GM12878 (cell line): Measurements from ENCODE around the gene TRUB1. TPM values are rescaled to one million over a fixed set of nuclear protein-coding genes. Genes with fewer than 3 reads are reported as not detected.

ENCODE experiments used
- ATAC-seq: fragments of 200-7000 bp; cut with Tn5 transposase; 3 replicates; pipeline ENCODE4 v1.9.1; 2020; ENCODE audit warnings: mild to moderate bottlenecking, moderate library complexity
- BruUV-seq: library from RNA; stranded (reverse); fragments of 400-500 nt; replicated peaks from 2 replicates; lab custom pipeline; 2021; lab: Mats Ljungman, UMichigan
- CTCF ChIA-PET: fragments of 300-600 bp; sonication (Branson Sonifier 250); formaldehyde crosslinking; extraction: SDS; loops from one replicate; lab custom pipeline; 2021; ENCODE audit warnings: inconsistent platforms; lab: Yijun Ruan, JAX
- POLR2A ChIA-PET: fragments of 350-600 bp; formaldehyde crosslinking; extraction: SDS; loops from one replicate; lab custom pipeline; 2021; ENCODE audit warnings: inconsistent platforms; lab: Charles Lee
- RAD21 ChIA-PET: fragments of 300-600 bp; sonication (Branson Sonifier 250); formaldehyde crosslinking; loops from one replicate; lab custom pipeline; 2023; ENCODE audit warnings: antibody characterized with exemption; ENCODE audit not compliant: unreplicated experiment; lab: Charles Lee
- SMC1A ChIA-PET: fragments of 300-600 bp; sonication (Branson Sonifier 250); formaldehyde crosslinking; loops from one replicate; lab custom pipeline; 2023; ENCODE audit not compliant: unreplicated experiment, uncharacterized antibody; lab: Charles Lee
- DNase-seq: peaks from one replicate; pipeline ENCODE4 v3.0.0-alpha.2; 2011; ENCODE audit warnings: low read depth, low spot score
- FAIRE-seq: peaks from 3 replicates; lab custom pipeline; 2011; peaks lifted over from hg19 to GRCh38; lab: Jason Lieb, UNC
- H2AFZ ChIP-seq: 2 replicates; pipeline ENCODE4 v1.6.0; 2011; ENCODE audit warnings: low read depth, low read length, control low read depth; ENCODE audit not compliant: control insufficient read depth
- H3K27ac ChIP-seq: 2 replicates; pipeline ENCODE4 v1.5.1; 2011; ENCODE audit warnings: control low read depth; ENCODE audit not compliant: control insufficient read depth, insufficient read depth
- H3K27me3 ChIP-seq, 2 experiments: replicated peaks in 1 of 2; 2 replicates each; pipeline versions ENCODE4 v1.6.0 to v1.6.1; 2011; ENCODE audit warnings: low read length in 1 of 2; ENCODE audit not compliant: control insufficient read depth in 2 of 2, insufficient read depth in 2 of 2
- H3K36me3 ChIP-seq, 2 experiments: 2 replicates each; pipeline ENCODE4 v1.5.1; 2011; ENCODE audit warnings: low read length in 1 of 2; ENCODE audit not compliant: control insufficient read depth in 2 of 2, insufficient read depth in 2 of 2
- H3K4me1 ChIP-seq: 2 replicates; pipeline ENCODE4 v1.6.1; 2011; ENCODE audit warnings: mild to moderate bottlenecking, low read length, moderate library complexity, mixed read lengths; ENCODE audit not compliant: control insufficient read depth, insufficient read depth
- H3K4me2 ChIP-seq: 2 replicates; pipeline ENCODE4 v1.6.0; 2011; ENCODE audit warnings: control low read depth; ENCODE audit not compliant: control insufficient read depth, insufficient read depth
- H3K4me3 ChIP-seq: fragments of 200-600 bp; sonication (generic); 2 replicates; pipeline ENCODE4 v1.5.1; 2016
- H3K79me2 ChIP-seq: 2 replicates; pipeline ENCODE4 v1.6.0; 2011; ENCODE audit warnings: low read length; ENCODE audit not compliant: control insufficient read depth, insufficient read depth
- H3K9ac ChIP-seq: 2 replicates; pipeline ENCODE4 v1.8.0; 2011; ENCODE audit warnings: low read length, control low read depth, mixed read lengths; ENCODE audit not compliant: control insufficient read depth, insufficient read depth
- H3K9me3 ChIP-seq: replicated peaks from 3 replicates; pipeline ENCODE4 v1.5.1; 2011; ENCODE audit warnings: mild to moderate bottlenecking, low read length; ENCODE audit not compliant: control insufficient read depth, insufficient read depth
- H4K20me1 ChIP-seq: 2 replicates; pipeline ENCODE4 v1.6.0; 2011; ENCODE audit not compliant: control insufficient read depth, insufficient read depth
- ASH2L ChIP-seq: fragments of 300-600, 200-600 bp; sonication (generic); IDR thresholded peaks from 2 replicates; pipeline ENCODE4 v1.6.1; 2017; ENCODE audit warnings: low read depth, mild to moderate bottlenecking, borderline replicate concordance
- BHLHE40 ChIP-seq, 2 experiments: fragments of 450-650 bp in 1 of 2; IDR thresholded peaks; 2 replicates each; pipeline ENCODE4 v1.6.1; 2011 to 2017; ENCODE audit warnings: low read depth in 2 of 2, borderline replicate concordance in 1 of 2, improper control_type of control experiment in 1 of 2, low read length in 1 of 2, mild to moderate bottlenecking in 1 of 2
- CHD1 ChIP-seq: IDR thresholded peaks from 2 replicates; pipeline ENCODE4 v1.6.1; 2012; ENCODE audit warnings: low read depth, low read length, improper control_type of control experiment
- EED ChIP-seq: sonication (generic); IDR thresholded peaks from 2 replicates; pipeline ENCODE4 v1.6.1; 2016; ENCODE audit warnings: antibody characterized with exemption, low read depth
- EZH2 ChIP-seq: IDR thresholded peaks from 2 replicates; pipeline ENCODE4 v1.6.1; 2012; ENCODE audit warnings: low read depth, mild to moderate bottlenecking, control low read depth, inconsistent platforms, low read length, borderline replicate concordance; ENCODE audit not compliant: control insufficient read depth
- GATAD2B ChIP-seq: fragments of 450-650 bp; conservative IDR thresholded peaks from 2 replicates; pipeline ENCODE4 v1.6.1; 2017; ENCODE audit warnings: low read depth, mild to moderate bottlenecking, moderate library complexity
- HDGF ChIP-seq: fragments of 450-650 bp; IDR thresholded peaks from 2 replicates; pipeline ENCODE4 v1.6.1; 2016; ENCODE audit warnings: antibody characterized with exemption
- MEF2B ChIP-seq: fragments of 450-650 bp; IDR thresholded peaks from 2 replicates; pipeline ENCODE4 v1.6.1; 2018; ENCODE audit warnings: mild to moderate bottlenecking, moderate library complexity; ENCODE audit not compliant: partially characterized antibody, poor library complexity, severe bottlenecking
- NR2C1 ChIP-seq: fragments of 450-650 bp; IDR thresholded peaks from 2 replicates; pipeline ENCODE4 v1.6.1; 2017; ENCODE audit warnings: antibody characterized with exemption, mild to moderate bottlenecking, moderate library complexity
- TCF3 ChIP-seq: IDR thresholded peaks from 2 replicates; pipeline ENCODE4 v1.6.1; 2012; ENCODE audit warnings: low read depth, mild to moderate bottlenecking, low read length, borderline replicate concordance; ENCODE audit not compliant: insufficient read depth
- TCF7 ChIP-seq: IDR thresholded peaks from 2 replicates; pipeline ENCODE4 v1.6.1; 2014; ENCODE audit warnings: antibody characterized with exemption, borderline replicate concordance
- ZNF207 ChIP-seq: fragments of 450-650 bp; IDR thresholded peaks from 2 replicates; pipeline ENCODE4 v1.6.1; 2014; ENCODE audit warnings: antibody characterized with exemption, mild to moderate bottlenecking, borderline replicate concordance
- WGBS: methylation state at CpG from one replicate; pipeline ENCODE4 v1.1.6; 2016; ENCODE audit warnings: low lambda C conversion rate; ENCODE audit not compliant: insufficient replicate concordance, insufficient coverage; ENCODE audit errors: missing lambda C conversion rate; 5-methylcytosine and 5-hydroxymethylcytosine counted together
- in situ Hi-C: fragments of 300-500 bp; cut with MboI; formaldehyde crosslinking; loops from 9 replicates; pipeline ENCODE4 v1.14.3; 2018; ENCODE audit warnings: mixed read lengths
- intact Hi-C: fragments of 100-400 bp; cut with micrococcal nuclease; formaldehyde crosslinking; loops from one replicate; pipeline ENCODE4 v1.14.2; 2022; ENCODE audit not compliant: unreplicated experiment
- polyA plus RNA-seq, 11 experiments: library from polyadenylated mRNA; depleted of rRNA in 4 of 11; unstranded in 6 of 11; stranded (reverse) in 5 of 11; fragments of >200 nt; fragmentation: Nextera tagmentation in 4 of 11; fragmentation: Illumina TruSeq in 1 of 11; extraction: Ambion mirVana in 4 of 11; extraction: Trizol in 1 of 11; gene quantifications; 1 replicate in 1 of 11; 2 replicates in 10 of 11; pipeline versions ENCODE4 v1.2.1 to v1.2.3, GENCODE V29; 2011 to 2016; ENCODE audit warnings: inconsistent platforms in 2 of 11, missing spikeins in 2 of 11, low read depth in 1 of 11
- total RNA-seq, 4 experiments: library from RNA; depleted of rRNA in 3 of 4; stranded (reverse); fragments of >200 nt in 3 of 4; fragmentation: Illumina TruSeq in 1 of 4; extraction: Trizol in 1 of 4; gene quantifications; 2 replicates each; pipeline versions ENCODE4 v1.2.1 to v1.2.3, GENCODE V29; 2013 to 2021
- TF ChIP-seq, protein P1 (sequence below): fragments of 450-650 bp; IDR thresholded peaks from 2 replicates; pipeline ENCODE4 v1.6.1; 2016; ENCODE audit warnings: mild to moderate bottlenecking, moderate library complexity, borderline replicate concordance
- TF ChIP-seq, protein P2 (sequence below): IDR thresholded peaks from 2 replicates; pipeline ENCODE4 v1.6.1; 2012; ENCODE audit warnings: low read length, inconsistent platforms

TRUB1 gene
- total and polyA plus RNA-seq, 10 of the 15 experiments (the other 5 are each of a cell fraction or from before 2014, with no cell fraction given) = 8.1 to 24.0 (median 15.9) TPM

DNA sequence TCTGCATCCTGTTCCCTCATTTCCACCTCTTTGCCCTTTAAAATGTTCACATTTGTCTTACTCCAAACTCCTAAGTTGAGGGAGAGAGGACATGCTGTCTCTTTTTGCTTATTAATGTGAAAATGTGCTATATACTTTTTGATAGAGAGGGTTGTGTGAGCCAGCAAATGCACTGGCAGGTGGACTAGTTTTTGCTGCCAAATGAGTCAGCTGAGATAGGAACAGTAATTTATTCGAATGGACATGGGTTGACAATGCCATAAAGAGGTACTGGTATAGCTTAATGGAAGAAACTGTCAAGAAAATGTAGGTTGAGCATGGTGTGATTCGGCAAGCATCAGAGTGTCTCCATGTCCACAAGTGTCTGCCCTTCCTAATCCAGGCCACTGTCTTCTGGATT is 9.2 kb upstream of the TRUB1 start:
- POLR2A ChIA-PET = no interaction called here
- SMC1A ChIA-PET = no interaction called here

DNA sequence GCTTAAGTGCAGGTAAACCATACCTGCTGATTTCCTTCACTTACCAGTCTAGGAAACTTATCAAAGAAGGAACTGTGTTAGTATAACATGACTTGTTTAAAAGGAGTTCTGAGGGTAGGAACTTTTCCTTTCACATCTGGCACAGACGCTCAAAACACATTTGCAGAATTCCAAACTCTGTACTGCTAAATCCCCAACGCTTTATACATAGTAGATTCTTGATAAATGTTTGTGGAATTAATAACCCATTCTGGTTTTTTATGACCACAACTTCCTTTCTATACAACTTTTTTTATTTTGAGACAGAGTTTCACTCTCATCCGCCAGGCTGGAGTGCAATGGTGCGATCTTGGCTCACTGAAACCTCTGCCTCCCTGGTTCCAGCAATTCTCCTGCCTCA is 7.7 kb upstream of the TRUB1 start:
- ChIA-PET SMC1A (no interaction called here), RAD21 (no interaction called here), CTCF (interaction anchor here (0.8 kb wide), 1 partner anchor 15 kb away, joined by 3 read pairs; no protein-coding TSS in a partner anchor), POLR2A (no interaction called here)
- FAIRE-seq (no peak), ATAC-seq (no peak), DNase-seq (no peak)
- H3K79me2 ChIP-seq = no peaks in the 10 kb centered on the region
- no TSS peak for BruUV-seq
- no peaks in the 10 kb centered on the region; the same call in 2 of the 3 replicates for H3K9me3 ChIP-seq
- no peaks in the 10 kb centered on the region for H3K36me3 ChIP-seq
- no peak overlapping the region for H3K4me2 ChIP-seq
- no peaks in the 10 kb centered on the region for H3K27me3 ChIP-seq
- no peak overlapping the region for H3K4me3 ChIP-seq
- in situ Hi-C loops (no loop called here), intact Hi-C loops (no loop called here)
- H4K20me1 ChIP-seq = no peaks in the 10 kb centered on the region
- WGBS = 59% methylated on average over 4 of the region's 4 CpGs
- no peak overlapping the region for H2AFZ ChIP-seq
- H3K4me1 ChIP-seq = no peaks in the 10 kb centered on the region
- no peak overlapping the region for H3K27ac ChIP-seq
- H3K9ac ChIP-seq = no peak overlapping the region
- TF ChIP-seq, protein P1, sequence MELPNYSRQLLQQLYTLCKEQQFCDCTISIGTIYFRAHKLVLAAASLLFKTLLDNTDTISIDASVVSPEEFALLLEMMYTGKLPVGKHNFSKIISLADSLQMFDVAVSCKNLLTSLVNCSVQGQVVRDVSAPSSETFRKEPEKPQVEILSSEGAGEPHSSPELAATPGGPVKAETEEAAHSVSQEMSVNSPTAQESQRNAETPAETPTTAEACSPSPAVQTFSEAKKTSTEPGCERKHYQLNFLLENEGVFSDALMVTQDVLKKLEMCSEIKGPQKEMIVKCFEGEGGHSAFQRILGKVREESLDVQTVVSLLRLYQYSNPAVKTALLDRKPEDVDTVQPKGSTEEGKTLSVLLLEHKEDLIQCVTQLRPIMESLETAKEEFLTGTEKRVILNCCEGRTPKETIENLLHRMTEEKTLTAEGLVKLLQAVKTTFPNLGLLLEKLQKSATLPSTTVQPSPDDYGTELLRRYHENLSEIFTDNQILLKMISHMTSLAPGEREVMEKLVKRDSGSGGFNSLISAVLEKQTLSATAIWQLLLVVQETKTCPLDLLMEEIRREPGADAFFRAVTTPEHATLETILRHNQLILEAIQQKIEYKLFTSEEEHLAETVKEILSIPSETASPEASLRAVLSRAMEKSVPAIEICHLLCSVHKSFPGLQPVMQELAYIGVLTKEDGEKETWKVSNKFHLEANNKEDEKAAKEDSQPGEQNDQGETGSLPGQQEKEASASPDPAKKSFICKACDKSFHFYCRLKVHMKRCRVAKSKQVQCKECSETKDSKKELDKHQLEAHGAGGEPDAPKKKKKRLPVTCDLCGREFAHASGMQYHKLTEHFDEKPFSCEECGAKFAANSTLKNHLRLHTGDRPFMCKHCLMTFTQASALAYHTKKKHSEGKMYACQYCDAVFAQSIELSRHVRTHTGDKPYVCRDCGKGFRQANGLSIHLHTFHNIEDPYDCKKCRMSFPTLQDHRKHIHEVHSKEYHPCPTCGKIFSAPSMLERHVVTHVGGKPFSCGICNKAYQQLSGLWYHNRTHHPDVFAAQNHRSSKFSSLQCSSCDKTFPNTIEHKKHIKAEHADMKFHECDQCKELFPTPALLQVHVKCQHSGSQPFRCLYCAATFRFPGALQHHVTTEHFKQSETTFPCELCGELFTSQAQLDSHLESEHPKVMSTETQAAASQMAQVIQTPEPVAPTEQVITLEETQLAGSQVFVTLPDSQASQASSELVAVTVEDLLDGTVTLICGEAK = no peak
- TF ChIP-seq GATAD2B = no peak
- TF ChIP-seq HDGF = no peak
- no peak for TF ChIP-seq ZNF207
- TF ChIP-seq MEF2B = no peak

More for the DNA sequence above, 9.2 kb upstream of the TRUB1 start:
- no peak overlapping the region for H3K9ac ChIP-seq
- no peaks in the 10 kb centered on the region for H3K4me1 ChIP-seq
- FAIRE-seq (no peak), DNase-seq (no peak), ATAC-seq (no peak)
- H2AFZ ChIP-seq = no peak overlapping the region
- no peaks in the 10 kb centered on the region for H4K20me1 ChIP-seq
- intact Hi-C loops = no loop called here
- RAD21 ChIA-PET = no interaction called here
- no peak overlapping the region for H3K4me3 ChIP-seq
- no peaks in the 10 kb centered on the region; the same call in 2 of the 3 replicates for H3K9me3 ChIP-seq
- 48% methylated on average over 2 of the region's 2 CpGs for WGBS
- TF ChIP-seq TCF3 = no peak
- no peak for TF ChIP-seq EZH2
- TF ChIP-seq CHD1 = no peak
- no peak for TF ChIP-seq NR2C1
- no peak for TF ChIP-seq TCF7
- no peak for TF ChIP-seq ASH2L
- no peak for TF ChIP-seq BHLHE40 (IDR thresholded peaks at IDR 0.05; ENCODE audit: borderline replicate concordance in 1 of 2, low read depth in 2 of 2, low read length in 1 of 2)
- TF ChIP-seq, protein P2, sequence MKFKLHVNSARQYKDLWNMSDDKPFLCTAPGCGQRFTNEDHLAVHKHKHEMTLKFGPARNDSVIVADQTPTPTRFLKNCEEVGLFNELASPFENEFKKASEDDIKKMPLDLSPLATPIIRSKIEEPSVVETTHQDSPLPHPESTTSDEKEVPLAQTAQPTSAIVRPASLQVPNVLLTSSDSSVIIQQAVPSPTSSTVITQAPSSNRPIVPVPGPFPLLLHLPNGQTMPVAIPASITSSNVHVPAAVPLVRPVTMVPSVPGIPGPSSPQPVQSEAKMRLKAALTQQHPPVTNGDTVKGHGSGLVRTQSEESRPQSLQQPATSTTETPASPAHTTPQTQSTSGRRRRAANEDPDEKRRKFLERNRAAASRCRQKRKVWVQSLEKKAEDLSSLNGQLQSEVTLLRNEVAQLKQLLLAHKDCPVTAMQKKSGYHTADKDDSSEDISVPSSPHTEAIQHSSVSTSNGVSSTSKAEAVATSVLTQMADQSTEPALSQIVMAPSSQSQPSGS = no peak
- TF ChIP-seq EED = no peak
- in situ Hi-C loops = no loop called here
- no peaks in the 10 kb centered on the region for H3K36me3 ChIP-seq
- BruUV-seq = no TSS peak
- no peaks in the 10 kb centered on the region for H3K27me3 ChIP-seq
- no peak overlapping the region for H3K4me2 ChIP-seq
- CTCF ChIA-PET = no interaction called here
- H3K79me2 ChIP-seq = no peaks in the 10 kb centered on the region
- H3K27ac ChIP-seq = no peak overlapping the region
